H1 (cell line): ENCODE results near the gene ARHGAP10. TPM values are rescaled to one million over a fixed set of nuclear protein-coding genes. Genes with fewer than 3 reads are reported as not detected.

Source experiments
- CTCF ChIA-PET: fragments of 300-600 bp; sonication (Branson Sonifier 250); formaldehyde crosslinking; loops from one replicate; lab custom pipeline; 2021; ENCODE audit not compliant: partially characterized antibody; lab: Charles Lee
- POLR2A ChIA-PET: fragments of 300-600 bp; sonication (Branson Sonifier 250); formaldehyde crosslinking; loops from one replicate; lab custom pipeline; 2021; ENCODE audit warnings: inconsistent platforms; ENCODE audit not compliant: partially characterized antibody; lab: Charles Lee
- DNase-seq, 2 experiments: peaks; one replicate each; pipeline versions ENCODE4 v3.0.0 to v3.0.0-alpha.2; 2010 to 2022; ENCODE audit warnings: low spot score in 2 of 2, low read depth in 1 of 2, mixed read lengths in 1 of 2
- FAIRE-seq: peaks from 2 replicates; lab custom pipeline; 2011; peaks lifted over from hg19 to GRCh38; lab: Jason Lieb, UNC
- H2AFZ ChIP-seq: 2 replicates; pipeline ENCODE4 v1.8.1; 2012; ENCODE audit warnings: low read length, inconsistent platforms
- H2AK5ac ChIP-seq: 2 replicates; pipeline ENCODE4 v1.6.1; 2013; ENCODE audit warnings: low read depth, low read length
- H2BK120ac ChIP-seq: replicated peaks from 2 replicates; pipeline ENCODE3; 2013; ENCODE audit warnings: low read depth, low read length, inconsistent platforms
- H2BK12ac ChIP-seq: 2 replicates; pipeline ENCODE4 v1.6.1; 2013; ENCODE audit warnings: low read depth, low read length
- H2BK15ac ChIP-seq: 2 replicates; pipeline ENCODE4 v1.6.1; 2013; ENCODE audit warnings: low read length
- H2BK20ac ChIP-seq: 2 replicates; pipeline ENCODE4 v1.6.1; 2013; ENCODE audit warnings: low read length
- H2BK5ac ChIP-seq: 2 replicates; pipeline ENCODE4 v1.6.1; 2013; ENCODE audit warnings: low read depth, low read length
- H3K14ac ChIP-seq: 2 replicates; pipeline ENCODE4 v1.6.1; 2013; ENCODE audit warnings: inconsistent platforms; ENCODE audit not compliant: insufficient read length
- H3K18ac ChIP-seq: 2 replicates; pipeline ENCODE4 v1.6.1; 2013; ENCODE audit warnings: low read length; ENCODE audit errors: extremely low read depth
- H3K23ac ChIP-seq: 2 replicates; pipeline ENCODE4 v1.6.1; 2013; ENCODE audit warnings: inconsistent platforms; ENCODE audit not compliant: insufficient read length
- H3K23me2 ChIP-seq: 2 replicates; pipeline ENCODE4 v1.6.1; 2013; ENCODE audit warnings: low read depth, low read length
- H3K27ac ChIP-seq: 2 replicates; pipeline ENCODE4 v1.6.1; 2011; ENCODE audit warnings: low read depth, low read length, inconsistent platforms
- H3K27me3 ChIP-seq, 4 experiments: replicated peaks in 1 of 4; 1 replicate in 1 of 4; 2 replicates in 3 of 4; pipeline versions ENCODE4 v1.6.1 to v1.8.1; 2011 to 2013; ENCODE audit warnings: low read length in 3 of 4, mild to moderate bottlenecking in 3 of 4, inconsistent platforms in 2 of 4, mixed read lengths in 2 of 4, moderate library complexity in 1 of 4; ENCODE audit not compliant: control insufficient read depth in 3 of 4, insufficient read depth in 3 of 4; ENCODE audit errors: extremely low read depth in 1 of 4
- H3K36me3 ChIP-seq, 4 experiments: 2 replicates each; pipeline versions ENCODE4 v1.6.1 to v1.8.1; 2011 to 2013; ENCODE audit warnings: mild to moderate bottlenecking in 4 of 4, low read length in 3 of 4, moderate library complexity in 2 of 4, control low read depth in 1 of 4, inconsistent platforms in 1 of 4; ENCODE audit not compliant: insufficient read depth in 4 of 4, control insufficient read depth in 2 of 4
- H3K4ac ChIP-seq: replicated peaks from 2 replicates; pipeline ENCODE3; 2013; ENCODE audit warnings: low read length, low read depth, mixed read lengths, inconsistent platforms; ENCODE audit not compliant: insufficient read length
- H3K4me1 ChIP-seq, 4 experiments: replicated peaks in 1 of 4; 1 replicate in 1 of 4; 2 replicates in 3 of 4; pipeline versions ENCODE4 v1.6.1 to v1.8.1; 2011 to 2013; ENCODE audit warnings: low read length in 3 of 4, inconsistent platforms in 2 of 4, mixed read lengths in 1 of 4; ENCODE audit not compliant: insufficient read depth in 4 of 4, control insufficient read depth in 3 of 4
- H3K4me2 ChIP-seq, 2 experiments: 2 replicates each; pipeline versions ENCODE4 v1.6.1 to v1.8.1; 2011 to 2013; ENCODE audit warnings: low read depth in 2 of 2, low read length in 2 of 2, control low read depth in 1 of 2, inconsistent platforms in 1 of 2, mild to moderate bottlenecking in 1 of 2; ENCODE audit not compliant: insufficient read depth in 1 of 2
- H3K4me3 ChIP-seq, 4 experiments: fragments of 200-600, 300-600 bp in 1 of 4; sonication (generic), shearing (Covaris generic), sonication (Bioruptor Twin) in 1 of 4; 2 replicates each; pipeline versions ENCODE4 v1.5.1 to v1.8.1; 2011 to 2016; ENCODE audit warnings: low read length in 4 of 4, low read depth in 3 of 4, control low read depth in 2 of 4, inconsistent platforms in 2 of 4, mild to moderate bottlenecking in 2 of 4, mixed read lengths in 1 of 4, moderate library complexity in 1 of 4; ENCODE audit not compliant: insufficient read depth in 2 of 4; ENCODE audit errors: extremely low read depth in 1 of 4
- H3K56ac ChIP-seq: replicated peaks from 2 replicates; pipeline ENCODE3; 2013; ENCODE audit warnings: low read depth, mild to moderate bottlenecking, mixed read lengths, low read length, inconsistent platforms; ENCODE audit not compliant: insufficient read length
- H3K79me1 ChIP-seq: 2 replicates; pipeline ENCODE4 v1.6.1; 2013; ENCODE audit warnings: low read depth, low read length, control low read depth
- H3K79me2 ChIP-seq, 2 experiments: 2 replicates each; pipeline versions ENCODE4 v1.6.1 to v1.8.1; 2012 to 2013; ENCODE audit warnings: low read length in 2 of 2, mild to moderate bottlenecking in 2 of 2, inconsistent platforms in 1 of 2; ENCODE audit not compliant: insufficient read depth in 2 of 2, control insufficient read depth in 1 of 2
- H3K9ac ChIP-seq, 4 experiments: replicated peaks in 1 of 4; 1 replicate in 1 of 4; 2 replicates in 3 of 4; pipeline versions ENCODE4 v1.6.1 to v1.8.1; 2011 to 2013; ENCODE audit warnings: low read depth in 3 of 4, low read length in 3 of 4, control low read depth in 2 of 4, mild to moderate bottlenecking in 2 of 4, moderate library complexity in 2 of 4, inconsistent platforms in 1 of 4; ENCODE audit errors: extremely low read depth in 1 of 4
- H3K9me3 ChIP-seq, 2 experiments: 2 replicates each; pipeline versions ENCODE4 v1.6.1 to v1.8.1; 2012 to 2013; ENCODE audit warnings: mild to moderate bottlenecking in 2 of 2, moderate library complexity in 2 of 2, control low read depth in 1 of 2, inconsistent platforms in 1 of 2, low read depth in 1 of 2, low read length in 1 of 2, mixed read lengths in 1 of 2; ENCODE audit not compliant: insufficient read depth in 2 of 2
- H4K20me1 ChIP-seq, 2 experiments: replicated peaks in 1 of 2; 2 replicates each; pipeline versions ENCODE3 to v1.8.1; 2011 to 2013; ENCODE audit warnings: inconsistent platforms in 2 of 2, low read length in 2 of 2, mild to moderate bottlenecking in 1 of 2; ENCODE audit not compliant: insufficient read depth in 2 of 2, control insufficient read depth in 1 of 2
- H4K5ac ChIP-seq: 2 replicates; pipeline ENCODE4 v1.6.1; 2013; ENCODE audit warnings: low read length, low read depth, mixed read lengths, inconsistent platforms; ENCODE audit not compliant: insufficient read length
- H4K8ac ChIP-seq: 2 replicates; pipeline ENCODE4 v1.8.0; 2013; ENCODE audit warnings: mild to moderate bottlenecking, moderate library complexity, low read length, inconsistent platforms; ENCODE audit not compliant: insufficient read depth; ENCODE audit errors: extremely low read depth
- H4K91ac ChIP-seq: replicated peaks from 2 replicates; pipeline ENCODE3; 2013; ENCODE audit warnings: low read length, mixed read lengths, inconsistent platforms; ENCODE audit not compliant: insufficient read length
- CBX8 ChIP-seq: fragments of 300-800, 300-1000 bp; sonication (generic); IDR thresholded peaks from 2 replicates; pipeline ENCODE4 v1.7.1; 2016; ENCODE audit warnings: low read depth, low read length, borderline replicate concordance
- CEBPB ChIP-seq: IDR thresholded peaks from 2 replicates; pipeline ENCODE4 v1.6.1; 2012; ENCODE audit warnings: low read depth, low read length
- FOSL1 ChIP-seq: IDR thresholded peaks from 2 replicates; pipeline ENCODE4 v1.6.1; 2011; ENCODE audit warnings: mild to moderate bottlenecking, low read depth, low read length, moderate library complexity; ENCODE audit not compliant: insufficient read depth
- JUND ChIP-seq: IDR thresholded peaks from 2 replicates; pipeline ENCODE4 v1.6.1; 2011; ENCODE audit warnings: mild to moderate bottlenecking, improper control_type of control experiment, low read length
- MAFK ChIP-seq: IDR thresholded peaks from 2 replicates; pipeline ENCODE4 v1.6.1; 2012; ENCODE audit warnings: low read depth, mild to moderate bottlenecking, improper control_type of control experiment, low read length
- SIRT6 ChIP-seq: IDR thresholded peaks from one replicate; pipeline ENCODE4 v1.7.1; 2012; ENCODE audit warnings: low read length, inconsistent platforms
- SP4 ChIP-seq: IDR thresholded peaks from 2 replicates; pipeline ENCODE4 v1.6.1; 2012; ENCODE audit warnings: low read length, inconsistent platforms
- TAF7 ChIP-seq: optimal IDR thresholded peaks from 2 replicates; pipeline ENCODE3; 2011; ENCODE audit warnings: low read depth, mild to moderate bottlenecking, inconsistent platforms, low read length, moderate library complexity, borderline replicate concordance
- TBP ChIP-seq: IDR thresholded peaks from 2 replicates; pipeline ENCODE4 v1.6.1; 2011; ENCODE audit warnings: low read depth, low read length, improper control_type of control experiment
- TCF12 ChIP-seq: IDR thresholded peaks from 2 replicates; pipeline ENCODE4 v1.6.1; 2011; ENCODE audit warnings: low read depth, mild to moderate bottlenecking, low read length
- WGBS, 2 experiments: shearing (Covaris generic) in 1 of 2; methylation state at CpG; one replicate each; pipeline versions ENCODE4 v1.1.6 to v1.1.7; 2013 to 2015; ENCODE audit warnings: low lambda C conversion rate in 2 of 2, mixed read lengths in 2 of 2, inconsistent platforms in 1 of 2, low coverage in 1 of 2, missing lambda C conversion rate in 1 of 2; ENCODE audit not compliant: insufficient replicate concordance in 2 of 2, insufficient coverage in 1 of 2, insufficient read length in 1 of 2; ENCODE audit errors: extremely low coverage in 1 of 2, missing lambda C conversion rate in 1 of 2; 5-methylcytosine and 5-hydroxymethylcytosine counted together
- polyA plus RNA-seq, 7 experiments: library from polyadenylated mRNA; depleted of rRNA in 3 of 7; stranded (reverse) in 5 of 7; unstranded in 2 of 7; fragments of >200 nt in 5 of 7; fragments of 200-250 nt in 2 of 7; gene quantifications; 1 replicate in 5 of 7; 2 replicates in 1 of 7; 4 replicates in 1 of 7; pipeline versions ENCODE4 v1.2.1 to v1.2.3, GENCODE V29; 2011 to 2013; ENCODE audit warnings: missing spikeins in 2 of 7, mixed read lengths in 2 of 7
- total RNA-seq: library from RNA; stranded (reverse); fragmentation: NEBNext Ultra II Directional; extraction: Animal tissue kit (Norgen Biotek cat#: 25700); gene quantifications from 2 replicates; pipeline ENCODE4 v1.2.1, GENCODE V29; 2021
- TF ChIP-seq, protein P1 (sequence below), 3 experiments: IDR thresholded peaks; 1 replicate in 2 of 3; 2 replicates in 1 of 3; pipeline versions ENCODE4 v1.5.1 to v1.6.1; 2011; ENCODE audit warnings: low read length in 3 of 3, mild to moderate bottlenecking in 3 of 3, inconsistent platforms in 2 of 3, low read depth in 1 of 3, moderate library complexity in 1 of 3; ENCODE audit not compliant: insufficient read depth in 1 of 3; ENCODE audit errors: control extremely low read depth in 1 of 3
- TF ChIP-seq, protein P2 (sequence below): IDR thresholded peaks from 2 replicates; pipeline ENCODE4 v1.6.1; 2011; ENCODE audit warnings: low read depth, mild to moderate bottlenecking, low read length; ENCODE audit not compliant: insufficient read depth

Gene ARHGAP10
- total and polyA plus RNA-seq, 2 of the 8 experiments (the other 6 are each of a cell fraction or from before 2014, with no cell fraction given) = 3.7 to 6.1 TPM

DNA sequence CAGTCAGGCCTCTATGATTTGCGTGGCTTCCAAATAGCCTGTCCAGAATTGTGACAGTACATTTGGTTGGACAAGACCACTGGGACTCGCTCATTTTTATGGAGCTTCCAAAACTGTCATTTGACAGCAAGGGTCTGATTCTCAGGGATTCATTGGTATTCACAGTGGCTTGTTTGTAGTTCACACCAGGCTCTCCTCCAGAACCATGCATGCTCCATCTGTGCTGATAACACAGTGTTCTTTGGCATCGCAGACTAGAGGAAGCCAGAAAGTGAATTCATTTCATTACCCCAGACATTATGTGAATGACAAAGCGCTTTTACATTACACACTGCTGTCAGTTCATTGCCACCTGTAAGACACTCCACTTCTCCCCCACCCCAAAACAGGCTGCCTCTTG lies 208.3 kb downstream of the ARHGAP10 start:
- Histone ChIP-seq H3K18ac (no peak overlapping the region), H3K4ac (no peak overlapping the region), H2BK15ac (no peak overlapping the region), H3K79me1 (no peaks in the 10 kb centered on the region), H3K79me2 (no peaks in the 10 kb centered on the region), H3K27ac (no peak overlapping the region), H2BK20ac (no peak overlapping the region), H3K36me3 (no peaks in the 10 kb centered on the region), H3K4me2 (no peak overlapping the region), H4K5ac (no peak overlapping the region), H2BK5ac (no peak overlapping the region), H3K23ac (no peak overlapping the region), H4K8ac (no peak overlapping the region), H3K14ac (no peak overlapping the region), H3K4me3 (no peak overlapping the region), H4K20me1 (no peaks in the 10 kb centered on the region), H2AFZ (no peak overlapping the region), H2BK12ac (no peak overlapping the region), H3K23me2 (no peaks in the 10 kb centered on the region), H3K4me1 (no peaks in the 10 kb centered on the region), H2AK5ac (no peak overlapping the region), H2BK120ac (no peak overlapping the region), H3K9me3 (no peaks in the 10 kb centered on the region), H3K56ac (no peak overlapping the region), H3K9ac (no peak overlapping the region), H3K27me3 (no peaks in the 10 kb centered on the region), H4K91ac (no peak overlapping the region)
- POLR2A ChIA-PET = no interaction called here
- CTCF ChIA-PET = interaction anchor here (0.7 kb wide), 1 partner anchor 128 kb away, joined by 4 read pairs; no protein-coding TSS in a partner anchor
- WGBS, 2 experiments = 88% methylated on average over 4 of the region's 4 CpGs; no CpG with 5 or more reads in 1 of the 2 experiments
- no peak for FAIRE-seq
- DNase-seq = no peak
- TF ChIP-seq SP4 = no peak
- TF ChIP-seq, protein P1, sequence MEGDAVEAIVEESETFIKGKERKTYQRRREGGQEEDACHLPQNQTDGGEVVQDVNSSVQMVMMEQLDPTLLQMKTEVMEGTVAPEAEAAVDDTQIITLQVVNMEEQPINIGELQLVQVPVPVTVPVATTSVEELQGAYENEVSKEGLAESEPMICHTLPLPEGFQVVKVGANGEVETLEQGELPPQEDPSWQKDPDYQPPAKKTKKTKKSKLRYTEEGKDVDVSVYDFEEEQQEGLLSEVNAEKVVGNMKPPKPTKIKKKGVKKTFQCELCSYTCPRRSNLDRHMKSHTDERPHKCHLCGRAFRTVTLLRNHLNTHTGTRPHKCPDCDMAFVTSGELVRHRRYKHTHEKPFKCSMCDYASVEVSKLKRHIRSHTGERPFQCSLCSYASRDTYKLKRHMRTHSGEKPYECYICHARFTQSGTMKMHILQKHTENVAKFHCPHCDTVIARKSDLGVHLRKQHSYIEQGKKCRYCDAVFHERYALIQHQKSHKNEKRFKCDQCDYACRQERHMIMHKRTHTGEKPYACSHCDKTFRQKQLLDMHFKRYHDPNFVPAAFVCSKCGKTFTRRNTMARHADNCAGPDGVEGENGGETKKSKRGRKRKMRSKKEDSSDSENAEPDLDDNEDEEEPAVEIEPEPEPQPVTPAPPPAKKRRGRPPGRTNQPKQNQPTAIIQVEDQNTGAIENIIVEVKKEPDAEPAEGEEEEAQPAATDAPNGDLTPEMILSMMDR (IDR thresholded peaks at IDR 0.05; ENCODE audit: control extremely low read depth in 1 of 3, insufficient read depth in 1 of 3, low read depth in 1 of 3, low read length in 3 of 3) = no peak
- TF ChIP-seq TBP = no peak
- no peak for TF ChIP-seq CBX8
- TF ChIP-seq SIRT6 = no peak
- no peak for TF ChIP-seq JUND
- TF ChIP-seq TCF12 = no peak
- no peak for TF ChIP-seq FOSL1
- TF ChIP-seq MAFK = no peak
- TF ChIP-seq TAF7 = no peak
- TF ChIP-seq CEBPB = no peak
- TF ChIP-seq, protein P2, sequence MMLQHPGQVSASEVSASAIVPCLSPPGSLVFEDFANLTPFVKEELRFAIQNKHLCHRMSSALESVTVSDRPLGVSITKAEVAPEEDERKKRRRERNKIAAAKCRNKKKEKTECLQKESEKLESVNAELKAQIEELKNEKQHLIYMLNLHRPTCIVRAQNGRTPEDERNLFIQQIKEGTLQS = no peak
